SW480 (cell line): ENCODE results near the gene RPL10A.

Experiments used
- DNase-seq: peaks from one replicate; pipeline ENCODE4 v3.0.0-alpha.2; 2016; ENCODE audit warnings: low spot score

Gene RPL10A

DNA sequence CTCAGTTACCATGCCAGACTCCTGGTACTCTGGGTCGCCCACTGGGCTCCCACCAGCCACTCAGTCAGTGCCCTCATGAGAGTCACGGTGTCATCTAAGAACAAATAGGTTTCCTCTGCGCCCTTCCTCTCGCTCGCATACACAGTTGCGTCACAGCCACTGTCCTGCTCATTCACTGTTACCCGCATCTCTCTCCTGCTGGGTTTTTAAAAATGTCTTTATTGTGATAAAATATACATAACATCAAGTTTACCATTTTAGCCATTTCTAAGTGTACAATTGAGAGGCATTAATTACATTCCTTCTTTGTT, 24.7 kb downstream of the RPL10A start:
- DNase-seq: no peak

DNA sequence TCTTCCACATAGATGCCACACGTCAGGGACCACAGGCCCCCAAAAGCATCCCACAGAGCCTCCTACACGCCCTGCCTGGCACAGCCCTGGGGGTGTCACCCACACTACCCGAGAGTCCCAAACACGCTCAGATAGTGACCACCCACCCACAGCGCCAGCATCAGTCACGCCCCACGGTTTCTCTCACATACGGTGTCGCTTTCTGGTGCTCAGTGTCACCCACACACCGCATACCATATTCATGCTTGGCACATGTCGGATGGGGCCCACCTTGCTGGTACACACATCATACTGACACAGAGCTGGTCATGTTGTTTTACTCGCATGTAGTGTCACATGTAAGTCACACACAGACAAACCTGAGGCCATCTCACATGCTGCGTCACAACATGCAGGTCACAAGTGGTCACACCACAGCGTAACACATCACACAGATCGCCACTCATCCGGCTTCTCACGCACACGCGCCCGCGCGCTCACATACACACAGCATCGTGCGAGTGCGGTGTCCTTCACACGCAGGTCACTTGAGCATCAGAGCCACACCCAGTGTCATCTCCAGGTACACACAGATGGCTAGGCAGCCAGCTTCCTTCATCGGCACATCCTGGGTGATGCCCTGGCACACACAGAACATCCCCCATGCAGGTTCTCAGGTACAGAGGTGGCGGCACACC, 25.2 kb downstream of the RPL10A start:
- no peak for DNase-seq

DNA sequence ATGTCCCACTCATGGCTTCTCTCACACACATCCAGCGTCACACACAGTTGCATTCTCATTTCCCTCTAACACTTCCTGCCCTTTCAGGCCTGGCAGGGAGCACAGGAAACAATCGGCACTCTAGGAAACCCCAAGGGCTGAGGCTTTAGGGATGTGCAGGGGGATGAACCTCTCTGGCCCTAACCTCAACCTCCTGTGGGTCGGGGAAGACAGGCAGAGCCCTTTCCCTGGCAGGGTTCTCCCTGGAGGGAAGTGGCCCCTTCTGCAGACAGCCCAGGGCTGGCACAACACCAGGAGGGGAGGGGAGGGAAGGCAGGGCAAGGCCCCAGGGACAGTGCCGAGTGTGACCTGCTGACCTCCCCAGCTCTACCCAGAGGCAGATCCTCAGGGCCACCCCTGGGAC, 26.0 kb downstream of the RPL10A start:
- DNase-seq: no peak

DNA sequence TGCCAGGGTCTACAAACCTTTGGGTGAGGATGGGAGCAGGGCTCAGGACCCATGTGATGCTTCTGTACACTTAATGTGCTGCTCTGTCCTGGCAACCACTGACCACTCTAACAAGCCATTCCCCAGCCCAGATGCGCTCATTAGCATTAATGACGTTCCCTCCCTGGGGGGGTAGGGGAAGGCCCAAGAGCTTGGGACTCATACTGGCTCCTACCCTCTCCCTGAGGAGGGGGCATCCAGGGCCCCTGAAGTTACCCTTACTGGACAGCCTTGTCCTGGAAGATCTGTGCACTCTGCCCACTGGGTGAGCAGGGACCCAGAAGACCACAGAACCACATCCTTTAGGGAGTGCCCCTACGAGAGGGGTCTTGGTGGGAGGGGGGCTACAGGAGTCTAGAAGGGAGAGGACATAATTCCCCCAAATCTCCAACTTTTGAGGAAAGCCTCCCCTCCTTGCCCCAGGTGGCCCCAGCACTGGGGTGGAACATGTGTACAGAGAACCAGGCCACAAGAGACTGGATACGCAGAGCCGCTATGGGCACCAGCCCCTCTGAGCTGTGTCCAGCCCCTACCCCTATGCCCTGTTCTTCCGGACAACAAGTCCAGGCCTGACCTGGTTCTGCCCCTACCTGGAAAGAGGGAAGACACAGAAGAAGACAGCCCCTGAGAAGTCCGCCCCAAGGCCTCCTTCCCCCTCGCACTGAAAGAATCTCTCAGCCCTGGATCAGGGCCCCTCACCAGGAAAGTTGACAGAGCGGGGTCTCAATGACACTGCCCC, 27.2 kb downstream of the RPL10A start:
- no peak for DNase-seq

DNA sequence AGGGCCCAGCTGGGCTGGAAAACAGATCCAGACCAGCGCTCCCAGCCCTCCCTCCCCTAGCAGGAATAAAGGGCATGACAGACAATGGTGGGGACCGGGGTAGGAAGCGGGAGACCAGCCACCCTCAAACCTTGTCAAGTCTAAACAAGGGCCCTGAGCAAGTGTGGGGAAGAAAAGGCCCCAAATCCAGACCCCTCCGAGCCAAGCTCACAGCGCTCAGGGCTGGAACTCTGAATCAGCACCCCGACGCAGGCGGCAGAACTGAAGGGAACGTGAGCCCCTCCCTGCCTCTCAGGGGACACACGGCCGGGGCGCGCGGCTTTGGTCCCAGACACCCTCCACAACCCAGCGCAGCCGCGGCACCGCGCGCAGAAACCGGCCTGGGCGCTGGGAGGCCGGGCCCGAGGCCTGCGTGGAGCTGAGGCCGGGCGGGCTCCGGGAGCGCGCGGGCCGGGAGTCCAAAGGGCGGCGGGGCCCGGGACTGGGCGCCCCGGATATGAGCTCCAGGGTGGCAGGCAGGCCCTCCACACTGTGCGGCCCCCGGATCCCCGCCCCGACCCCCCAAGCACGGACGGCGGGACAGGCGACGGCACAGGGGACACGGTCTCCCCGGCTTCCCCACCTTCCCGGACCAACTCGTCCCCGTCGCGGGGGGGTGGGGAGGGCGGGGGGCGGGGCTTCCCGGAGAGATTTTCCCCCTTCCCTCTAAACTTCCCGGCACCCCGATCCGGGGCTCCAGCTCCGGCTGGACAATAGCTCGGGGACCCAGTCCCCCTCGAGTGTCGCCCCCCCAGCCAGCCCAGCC, 28.0 kb downstream of the RPL10A start:
- DNase-seq: peak; percentile 36

DNA sequence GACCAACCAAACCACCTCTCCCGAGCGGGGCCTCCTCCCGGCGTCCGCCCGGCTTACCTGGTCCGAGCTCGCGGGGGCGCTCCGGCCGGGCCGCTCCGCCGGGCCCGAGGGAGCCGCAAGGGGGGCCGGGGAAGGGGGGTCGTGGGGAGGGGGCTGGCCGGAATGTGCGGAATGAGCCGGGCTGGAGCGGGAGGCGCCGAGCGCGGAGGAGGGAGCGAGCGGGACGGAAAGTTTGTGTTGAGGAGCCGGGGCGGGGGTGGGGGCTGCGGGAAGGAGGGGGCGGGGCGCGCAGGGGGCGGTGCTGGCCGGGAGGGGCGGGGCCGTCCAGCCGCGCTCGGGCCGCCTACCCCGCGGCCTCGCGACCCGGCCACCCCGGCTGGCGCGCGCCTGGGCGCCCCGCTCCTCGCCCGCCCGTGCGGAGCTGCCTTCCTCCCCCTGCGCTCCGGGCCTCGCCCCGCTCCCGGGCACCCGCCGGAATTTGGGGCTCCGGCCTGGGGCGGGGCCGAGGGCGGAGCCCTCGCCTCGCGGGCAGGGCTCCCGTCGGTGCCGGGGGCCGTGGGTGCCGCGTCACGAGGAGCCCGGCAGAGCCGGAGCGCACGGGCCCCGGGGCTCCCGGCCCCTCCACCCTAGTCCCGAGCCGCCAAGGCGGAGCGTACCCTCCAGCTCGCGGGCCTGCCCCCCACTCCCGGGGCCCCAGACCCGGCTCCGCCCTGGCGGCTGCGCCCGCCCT, 28.8 kb downstream of the RPL10A start, which contains the start of gene TEAD3:
Gene TEAD3 (minus strand): TSS at position 239 of the 730 bp plus-strand sequence.
- peak; percentile 50 for DNase-seq

DNA sequence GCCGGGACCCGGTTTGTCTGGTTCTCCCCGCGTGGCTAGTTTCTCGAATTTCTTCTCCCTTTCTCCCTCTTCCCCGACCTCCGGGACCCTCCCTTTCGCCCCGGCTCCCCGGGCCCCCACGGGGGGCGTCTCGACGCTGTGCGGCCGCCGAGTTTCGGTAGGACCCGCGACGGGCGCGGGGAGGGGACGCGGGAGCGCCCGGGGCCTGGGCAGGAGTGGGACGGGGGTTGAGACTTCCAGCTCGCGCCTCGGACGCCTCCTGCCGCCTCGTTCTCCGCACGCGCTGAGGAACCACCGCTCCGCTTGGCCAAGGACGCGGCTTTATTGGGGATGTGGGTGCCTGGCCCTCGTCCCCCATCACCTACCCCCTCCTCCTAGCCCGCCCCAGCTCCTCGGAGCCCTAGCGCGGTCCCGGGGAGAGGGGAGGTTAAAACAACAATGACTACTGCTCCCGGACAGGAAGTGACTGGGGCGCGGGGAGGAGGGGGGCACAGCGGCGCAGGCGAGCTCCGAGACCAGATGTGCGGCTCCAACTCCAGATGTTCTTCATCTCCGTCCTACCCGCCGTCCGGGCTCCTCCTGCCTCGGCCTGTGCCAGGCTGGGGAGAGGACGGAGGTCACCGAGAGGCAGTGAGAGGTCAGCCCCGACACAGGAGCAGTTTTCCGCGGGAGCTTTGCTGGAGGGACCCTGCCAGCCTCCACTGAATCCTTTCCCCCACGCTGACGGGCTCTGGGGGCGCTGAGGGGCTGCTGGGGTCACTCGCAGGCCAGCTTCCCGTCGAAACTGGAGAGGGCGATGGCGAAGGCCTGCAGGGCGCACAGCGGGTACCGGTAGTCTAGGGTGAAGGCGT, 29.6 kb downstream of the RPL10A start:
- peak; percentile 31 for DNase-seq

DNA sequence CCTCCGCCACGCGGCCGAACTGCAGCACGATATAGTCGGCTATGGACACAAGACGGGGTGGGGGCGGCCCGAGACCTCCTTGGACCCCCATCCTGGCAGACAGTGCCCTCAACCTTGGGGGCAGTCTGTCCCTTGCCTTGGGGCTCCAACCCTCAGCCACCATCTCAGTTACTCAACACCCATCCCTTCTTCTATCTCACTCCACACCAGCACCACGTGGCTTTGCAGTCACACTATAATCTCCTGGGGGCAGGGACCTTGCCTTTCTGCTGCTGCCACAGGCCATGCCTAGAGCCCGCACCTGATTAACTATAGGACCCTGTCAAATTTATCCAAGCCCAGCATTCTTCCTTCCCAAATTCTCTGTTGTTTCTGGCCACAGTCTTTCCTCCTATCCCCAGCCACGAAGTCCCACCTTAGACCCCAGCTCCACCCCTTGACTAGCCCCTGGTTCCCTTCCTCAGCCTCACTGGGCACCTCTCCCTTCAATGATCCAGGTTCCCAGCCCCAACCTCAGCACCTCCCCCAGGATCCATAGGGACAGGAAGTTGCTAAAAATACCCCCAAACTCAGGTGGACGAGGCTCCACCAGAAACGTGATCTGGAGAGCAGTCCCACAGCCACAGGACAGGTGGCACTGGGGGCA, 30.3 kb downstream of the RPL10A start:
- no peak for DNase-seq

DNA sequence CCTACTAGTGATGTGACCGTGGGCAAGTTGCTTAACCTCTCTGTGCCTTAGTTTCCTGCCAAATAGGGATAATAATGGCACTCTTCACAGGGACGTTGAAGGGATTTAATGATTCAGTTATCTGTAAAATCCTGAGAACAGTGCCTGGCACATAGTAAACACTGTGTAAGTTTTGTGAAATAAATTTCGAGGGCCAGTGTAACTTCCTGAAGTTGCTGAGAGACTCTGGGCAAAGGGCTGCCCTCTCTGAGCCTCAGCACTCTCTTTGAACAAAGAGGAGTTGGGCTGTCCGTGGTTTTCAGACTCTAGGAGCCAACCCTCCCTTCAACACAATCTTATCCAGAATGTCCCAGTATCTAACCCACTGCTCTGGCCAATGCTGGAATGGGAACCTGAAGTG, 31.2 kb downstream of the RPL10A start:
- no peak for DNase-seq

DNA sequence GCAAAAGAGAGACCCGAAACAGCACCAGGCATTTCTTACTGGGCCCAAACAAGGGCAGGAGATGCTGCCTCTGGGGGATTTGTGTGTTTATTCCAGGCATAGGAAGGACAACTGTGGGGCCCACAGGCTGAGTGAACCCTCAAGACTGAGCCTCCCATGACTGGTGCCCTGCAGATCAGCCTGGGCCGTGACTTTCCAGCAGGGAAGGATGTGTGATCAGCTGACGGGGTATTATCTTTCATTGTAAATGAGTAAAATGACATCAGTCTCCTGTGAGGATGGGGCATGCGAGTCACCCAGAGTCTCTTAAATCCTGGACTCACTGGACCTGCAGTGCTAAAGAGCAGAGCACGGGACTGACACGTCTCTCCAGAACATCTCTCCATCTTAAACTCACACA, 32.6 kb downstream of the RPL10A start:
- peak; percentile 26 for DNase-seq

DNA sequence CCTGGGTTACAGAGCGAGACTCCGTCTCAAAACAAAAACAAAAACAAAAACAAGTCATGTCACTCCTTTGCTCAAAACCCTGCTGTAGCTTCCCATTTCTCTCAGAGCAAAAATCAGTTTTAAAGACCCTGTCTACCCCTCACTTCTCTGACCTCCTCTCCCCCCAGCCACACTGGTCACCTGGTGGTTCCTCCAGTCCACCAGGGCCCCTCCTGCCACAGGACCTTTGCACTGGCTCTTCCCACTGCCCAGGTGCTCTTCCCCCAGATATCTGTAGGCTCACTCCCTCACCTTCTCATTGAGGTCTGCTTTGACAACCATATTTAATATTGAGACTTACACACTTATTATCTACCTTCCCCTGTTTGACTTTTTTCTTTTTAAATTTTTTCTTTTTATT, 33.6 kb downstream of the RPL10A start:
- DNase-seq: no peak

DNA sequence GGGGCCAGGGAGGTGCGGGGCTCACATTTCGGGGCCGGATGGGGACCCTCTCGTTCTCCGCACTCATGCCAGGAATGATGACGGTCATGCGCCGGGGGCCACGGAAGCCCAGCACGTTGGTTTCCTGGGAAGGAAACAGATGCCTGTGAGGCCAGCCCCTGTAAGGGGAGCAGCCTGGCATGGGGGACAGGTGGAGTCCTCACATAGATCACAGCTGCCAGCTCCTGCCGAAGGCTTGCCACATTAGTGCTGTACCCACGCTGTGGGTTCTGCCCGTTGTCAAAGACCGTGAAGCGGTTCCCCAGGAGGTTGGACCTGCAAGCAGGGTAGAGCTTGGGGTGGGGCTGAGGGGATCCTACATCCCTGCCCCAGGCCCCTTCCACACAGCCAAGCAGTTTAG, 35.3 kb downstream of the RPL10A start:
- DNase-seq: no peak

DNA sequence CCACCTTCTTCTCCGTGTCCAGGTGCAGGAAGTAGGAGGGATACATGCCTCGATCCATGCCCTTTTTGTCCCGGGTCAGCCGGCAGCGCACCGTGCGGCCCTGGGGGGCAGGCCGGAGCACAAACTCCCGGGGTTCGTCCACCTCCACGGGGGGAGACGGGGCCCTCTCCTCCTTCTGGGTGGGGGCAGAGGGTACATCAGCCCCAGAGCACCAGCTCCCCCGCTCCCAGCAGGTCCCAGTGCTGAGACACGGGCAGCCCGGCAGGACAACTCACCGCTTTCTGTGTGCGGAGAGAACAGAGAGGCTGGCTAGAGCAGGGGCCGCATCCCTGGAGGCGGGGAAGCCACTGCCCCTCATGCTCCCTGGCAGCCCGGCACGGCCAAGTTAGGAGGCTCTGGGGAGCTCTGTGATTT, 37.8 kb downstream of the RPL10A start:
- no peak for DNase-seq

DNA sequence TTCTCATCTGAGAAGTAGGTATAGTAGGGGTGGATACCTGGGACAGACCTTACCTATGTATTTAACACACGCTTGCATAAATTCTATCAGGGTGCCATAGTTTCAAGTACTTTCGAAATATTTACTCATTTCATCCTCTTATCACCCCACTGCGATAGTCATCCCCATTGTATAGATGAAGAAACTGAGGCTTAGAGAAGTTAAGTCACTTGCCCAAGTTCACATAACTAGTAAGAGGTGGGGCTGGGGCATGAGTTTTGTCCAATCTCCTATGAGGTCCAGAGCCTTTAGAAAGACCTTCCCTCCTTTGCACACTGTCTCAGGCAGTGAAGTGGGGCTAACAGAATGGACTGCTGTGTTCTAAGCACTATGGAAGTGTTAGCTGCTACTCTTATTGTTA, 38.3 kb downstream of the RPL10A start:
- no peak for DNase-seq

DNA sequence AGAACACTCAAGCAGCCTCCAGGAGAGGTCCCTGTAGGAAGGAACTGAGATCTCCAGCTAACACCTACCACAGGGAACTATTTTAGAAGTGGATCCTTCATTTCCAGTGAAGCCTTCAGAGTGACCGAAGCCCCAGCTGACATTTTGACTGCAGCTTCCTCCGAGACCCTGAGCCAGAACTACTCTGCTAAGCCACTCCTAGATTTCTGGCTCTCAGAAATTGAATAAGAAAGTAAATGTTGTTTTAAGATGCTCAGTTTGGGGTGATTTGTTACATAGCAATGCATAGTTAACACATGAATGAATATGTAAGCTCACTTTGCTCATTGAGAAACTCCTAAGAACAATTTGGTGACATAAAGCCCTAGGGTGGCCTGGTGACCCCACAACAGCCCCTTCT, 39.0 kb downstream of the RPL10A start:
- no peak for DNase-seq

DNA sequence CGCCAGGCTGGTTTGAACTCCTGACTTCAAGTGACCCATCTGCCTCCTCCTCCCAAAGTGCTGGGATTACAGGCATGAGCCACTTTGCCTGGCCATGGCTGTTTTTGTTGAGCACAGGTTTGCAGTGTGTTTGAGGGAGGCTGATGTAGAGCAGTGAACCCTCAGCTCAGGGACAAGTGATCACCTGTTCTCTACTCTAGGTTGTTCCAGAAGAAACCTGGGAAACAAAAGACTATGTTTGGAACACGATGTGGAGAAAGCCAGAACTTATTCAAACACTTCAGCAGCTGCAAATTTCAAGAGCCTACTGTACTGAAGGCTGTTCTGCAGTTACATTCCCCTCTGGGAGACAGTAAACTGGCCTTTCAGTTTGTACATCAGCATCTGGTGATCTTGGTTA, 39.8 kb downstream of the RPL10A start:
- DNase-seq: no peak

DNA sequence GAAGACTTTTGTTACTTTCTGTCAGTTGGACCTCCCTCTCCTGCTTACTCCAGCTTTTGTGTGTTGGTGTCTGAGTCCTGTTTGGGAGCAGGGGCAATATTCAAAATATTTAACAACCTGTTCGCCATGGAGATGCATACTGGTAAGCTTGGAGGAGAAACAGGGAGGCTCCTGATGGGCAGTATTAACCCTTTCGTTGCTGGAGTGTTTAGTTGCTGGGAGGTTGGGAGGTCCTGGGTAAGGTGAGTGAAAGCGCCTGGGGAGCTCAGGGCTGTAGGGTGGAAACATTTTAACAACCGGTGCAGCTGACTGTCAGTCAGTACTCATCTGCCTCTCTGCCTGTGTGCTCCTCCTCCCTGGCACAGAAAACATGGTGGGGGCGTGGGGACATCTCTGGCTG, 40.3 kb downstream of the RPL10A start:
- DNase-seq: no peak

DNA sequence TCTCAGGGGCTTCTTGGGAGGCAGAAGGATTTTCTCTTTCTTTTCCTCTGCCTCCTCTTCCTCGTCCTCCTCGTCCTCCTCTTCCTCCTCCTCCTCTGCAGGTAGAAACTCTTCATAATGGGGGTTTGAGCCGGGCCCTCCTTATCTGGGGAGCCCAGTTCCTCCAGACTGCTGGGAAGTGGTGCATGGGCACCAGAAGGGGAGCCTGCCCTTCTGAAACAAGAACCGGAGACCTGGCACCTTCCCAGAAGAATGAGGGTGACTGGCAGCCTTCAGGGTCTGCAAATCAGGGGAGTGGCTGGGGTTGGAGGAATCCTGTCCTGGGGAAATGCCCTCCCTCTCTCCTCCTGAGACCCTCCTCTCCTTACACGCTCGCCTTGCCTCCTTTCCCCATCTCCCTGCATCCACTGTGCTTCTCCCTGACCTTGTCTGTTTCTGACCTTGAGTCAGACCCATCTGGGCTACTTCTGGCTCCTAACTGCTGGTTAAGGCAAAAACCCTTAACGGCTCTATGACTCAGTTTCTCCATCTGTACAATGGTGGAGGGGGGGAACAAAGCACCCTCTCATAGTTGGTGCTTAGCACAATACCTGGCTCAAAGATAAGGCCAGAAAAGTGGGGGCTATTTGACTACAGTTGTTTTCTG, 42.8 kb downstream of the RPL10A start:
- DNase-seq: no peak

DNA sequence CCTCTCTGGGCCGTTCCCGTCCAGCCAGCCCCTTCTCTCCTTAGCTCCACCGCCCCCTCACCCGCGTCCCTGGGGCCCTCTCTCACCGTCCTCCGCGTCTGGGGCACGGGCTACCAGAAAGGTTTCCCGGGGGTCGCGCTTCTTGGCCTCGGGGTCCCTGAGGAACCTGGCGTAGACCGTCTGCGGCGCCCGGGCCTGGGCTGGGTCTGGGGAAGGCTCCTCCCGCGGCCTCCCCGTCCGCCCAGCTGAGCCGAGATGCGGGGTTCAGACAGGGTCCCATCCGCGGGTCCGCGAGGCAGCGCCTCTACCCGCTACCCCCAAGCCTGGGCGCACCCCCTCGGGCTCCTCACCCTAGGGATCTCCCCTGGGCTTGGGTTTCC, 43.4 kb downstream of the RPL10A start:
- DNase-seq: no peak

DNA sequence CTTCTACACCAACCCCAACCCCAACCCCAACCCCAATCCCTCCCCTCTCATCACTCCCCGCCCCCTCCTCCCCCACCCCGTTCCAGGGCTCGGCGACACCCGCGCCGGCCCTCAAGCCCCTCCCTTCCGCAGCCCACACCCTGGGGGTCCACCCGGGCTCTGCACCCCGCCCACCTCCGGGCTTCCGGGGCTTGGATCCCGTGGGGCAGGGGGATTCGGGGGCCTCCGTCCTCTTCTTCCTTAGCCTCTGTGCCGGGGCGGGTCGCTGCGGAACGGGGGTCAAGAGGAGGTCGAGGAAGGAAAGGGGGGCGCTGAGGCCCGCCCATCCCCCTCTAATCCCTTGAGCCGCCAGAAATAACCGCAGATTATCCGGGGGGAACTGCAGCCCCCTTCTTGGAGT, 43.8 kb downstream of the RPL10A start:
- DNase-seq: no peak
